ENCODE measurements around the gene NOTCH4.

The NOTCH4 gene

DNA sequence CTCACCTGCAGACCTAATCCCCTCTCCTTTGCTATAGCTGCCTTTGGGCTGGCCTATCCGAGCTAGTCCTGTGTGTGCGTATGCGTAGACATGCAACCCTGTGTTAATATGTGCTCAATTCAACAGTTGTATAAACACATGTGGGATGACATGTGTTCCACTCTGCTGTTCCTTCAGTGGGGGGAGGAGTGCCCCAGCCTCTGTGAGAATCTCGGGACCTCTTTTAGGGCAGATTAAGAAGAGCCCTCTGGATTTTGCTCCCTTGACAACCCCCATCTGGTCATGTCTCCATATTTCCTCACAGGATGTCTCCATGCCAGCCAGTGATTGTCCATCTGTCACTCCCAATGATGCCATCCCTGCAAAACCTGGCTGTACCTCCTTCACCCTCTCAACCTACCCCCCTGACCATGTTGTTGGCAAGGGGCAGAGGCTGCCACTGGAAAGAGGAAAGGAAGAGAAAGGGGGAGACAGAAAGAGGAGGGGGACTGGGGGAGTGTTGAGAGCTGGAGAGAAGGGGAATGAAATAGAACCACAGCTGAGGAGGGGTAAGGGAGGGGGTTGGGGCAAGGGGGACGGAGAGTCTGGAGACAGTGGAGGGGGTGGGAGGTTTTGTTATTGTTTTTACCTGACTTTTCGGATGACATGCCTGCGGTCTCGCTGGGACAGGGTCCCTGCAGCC is 72.5 kb downstream of the NOTCH4 start:
- TF ChIP-seq, protein P1, sequence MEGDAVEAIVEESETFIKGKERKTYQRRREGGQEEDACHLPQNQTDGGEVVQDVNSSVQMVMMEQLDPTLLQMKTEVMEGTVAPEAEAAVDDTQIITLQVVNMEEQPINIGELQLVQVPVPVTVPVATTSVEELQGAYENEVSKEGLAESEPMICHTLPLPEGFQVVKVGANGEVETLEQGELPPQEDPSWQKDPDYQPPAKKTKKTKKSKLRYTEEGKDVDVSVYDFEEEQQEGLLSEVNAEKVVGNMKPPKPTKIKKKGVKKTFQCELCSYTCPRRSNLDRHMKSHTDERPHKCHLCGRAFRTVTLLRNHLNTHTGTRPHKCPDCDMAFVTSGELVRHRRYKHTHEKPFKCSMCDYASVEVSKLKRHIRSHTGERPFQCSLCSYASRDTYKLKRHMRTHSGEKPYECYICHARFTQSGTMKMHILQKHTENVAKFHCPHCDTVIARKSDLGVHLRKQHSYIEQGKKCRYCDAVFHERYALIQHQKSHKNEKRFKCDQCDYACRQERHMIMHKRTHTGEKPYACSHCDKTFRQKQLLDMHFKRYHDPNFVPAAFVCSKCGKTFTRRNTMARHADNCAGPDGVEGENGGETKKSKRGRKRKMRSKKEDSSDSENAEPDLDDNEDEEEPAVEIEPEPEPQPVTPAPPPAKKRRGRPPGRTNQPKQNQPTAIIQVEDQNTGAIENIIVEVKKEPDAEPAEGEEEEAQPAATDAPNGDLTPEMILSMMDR (IDR thresholded peaks at IDR 0.05): no peak

DNA sequence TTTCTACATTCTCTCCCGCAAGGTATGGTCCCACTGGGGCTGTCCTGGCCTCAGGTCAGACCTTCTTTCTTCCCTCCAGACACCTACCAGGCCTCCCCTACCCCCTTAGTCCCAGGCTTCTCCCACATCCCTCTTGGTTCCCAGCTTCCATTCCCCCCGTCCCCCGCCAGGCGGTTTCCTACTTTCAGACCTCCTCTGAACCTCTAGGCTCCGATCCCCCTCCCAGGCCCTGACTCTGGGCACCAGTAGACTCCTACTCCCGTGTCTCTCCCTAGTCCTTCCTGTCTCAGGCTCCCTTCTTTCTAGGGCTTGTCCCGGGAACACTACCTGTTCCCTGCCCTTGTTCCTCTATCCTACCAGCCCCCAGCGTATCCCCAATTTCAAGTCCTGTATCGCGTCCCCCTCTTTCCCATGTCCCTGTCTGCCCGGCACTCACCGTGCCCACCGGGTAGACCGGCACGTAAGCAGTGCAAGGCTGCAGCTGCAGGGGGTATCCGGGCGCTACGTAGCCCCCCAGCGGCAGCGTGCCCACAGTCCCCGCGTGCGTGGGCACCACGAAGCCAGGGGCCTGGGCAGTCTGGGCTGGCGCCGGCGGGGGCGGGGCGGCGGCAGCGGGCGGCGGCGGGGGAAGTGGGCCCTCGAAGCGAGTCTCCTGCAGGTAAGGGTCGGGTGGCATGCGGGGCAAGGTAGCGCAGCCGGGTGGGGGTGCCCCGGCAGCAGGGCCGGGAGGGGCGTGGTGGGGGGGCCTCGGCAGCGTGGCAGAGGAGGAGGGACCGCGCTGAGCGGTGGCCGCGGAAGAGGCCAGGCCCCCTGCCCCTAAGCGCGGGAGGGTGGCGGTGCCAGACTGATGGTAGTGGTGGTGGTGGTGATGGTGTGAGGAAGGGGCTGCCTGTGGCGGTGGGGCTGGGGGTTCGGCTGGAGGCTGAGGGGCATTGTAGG is 73.7 kb downstream of the NOTCH4 start:
- TF ChIP-seq, protein P1 (IDR thresholded peaks at IDR 0.05): no peak

DNA sequence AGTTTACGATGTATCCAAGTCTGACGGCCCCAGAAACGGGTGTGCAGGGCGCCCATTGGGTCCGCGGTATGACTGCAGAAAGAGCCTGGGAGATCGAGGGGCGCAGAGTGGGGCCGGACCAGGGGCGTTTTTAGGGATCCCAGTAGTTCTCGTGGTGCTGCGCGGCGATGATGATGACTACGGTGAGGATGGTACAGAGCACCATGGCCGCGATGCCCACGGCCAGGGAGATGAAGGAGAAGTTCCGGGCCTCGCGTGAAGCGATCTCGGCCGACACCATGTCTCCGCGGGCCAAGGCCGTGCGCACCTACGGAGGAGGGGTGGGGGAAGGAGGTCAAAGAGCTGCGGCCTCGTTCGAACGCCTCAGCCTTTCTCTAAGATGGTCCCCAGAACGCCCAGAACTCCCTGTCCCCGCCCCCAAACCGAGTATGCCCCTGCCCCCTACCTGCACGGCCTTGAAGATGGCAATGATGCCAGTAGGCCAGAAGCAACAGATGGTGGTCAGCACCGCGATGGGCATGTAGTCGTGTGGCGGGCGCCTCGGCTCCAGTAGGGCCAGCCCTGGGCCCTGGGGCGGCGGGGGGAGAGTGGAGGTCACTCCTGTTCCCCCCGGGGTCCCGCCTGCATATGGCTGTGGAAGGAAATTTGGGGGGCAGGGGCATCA is 74.6 kb downstream of the NOTCH4 start:
- TF ChIP-seq, protein P1 (IDR thresholded peaks at IDR 0.05): no peak

GRCh38 chr6:32148289-32149091 is 75.4 kb downstream of the NOTCH4 start:
- TF ChIP-seq, protein P1 (IDR thresholded peaks at IDR 0.05): no peak

- TF ChIP-seq, protein P1 (IDR thresholded peaks at IDR 0.05): no peak
Observed at GRCh38 chr6:32147401-32148132, 76.3 kb downstream of the NOTCH4 start.

- TF ChIP-seq, protein P1 (IDR thresholded peaks at IDR 0.05): no peak
Observed at GRCh38 chr6:32146687-32147086, 77.2 kb downstream of the NOTCH4 start.

Data from LNCAP (cell line).